ENCODE measurements around the gene USH1C.

DNA sequence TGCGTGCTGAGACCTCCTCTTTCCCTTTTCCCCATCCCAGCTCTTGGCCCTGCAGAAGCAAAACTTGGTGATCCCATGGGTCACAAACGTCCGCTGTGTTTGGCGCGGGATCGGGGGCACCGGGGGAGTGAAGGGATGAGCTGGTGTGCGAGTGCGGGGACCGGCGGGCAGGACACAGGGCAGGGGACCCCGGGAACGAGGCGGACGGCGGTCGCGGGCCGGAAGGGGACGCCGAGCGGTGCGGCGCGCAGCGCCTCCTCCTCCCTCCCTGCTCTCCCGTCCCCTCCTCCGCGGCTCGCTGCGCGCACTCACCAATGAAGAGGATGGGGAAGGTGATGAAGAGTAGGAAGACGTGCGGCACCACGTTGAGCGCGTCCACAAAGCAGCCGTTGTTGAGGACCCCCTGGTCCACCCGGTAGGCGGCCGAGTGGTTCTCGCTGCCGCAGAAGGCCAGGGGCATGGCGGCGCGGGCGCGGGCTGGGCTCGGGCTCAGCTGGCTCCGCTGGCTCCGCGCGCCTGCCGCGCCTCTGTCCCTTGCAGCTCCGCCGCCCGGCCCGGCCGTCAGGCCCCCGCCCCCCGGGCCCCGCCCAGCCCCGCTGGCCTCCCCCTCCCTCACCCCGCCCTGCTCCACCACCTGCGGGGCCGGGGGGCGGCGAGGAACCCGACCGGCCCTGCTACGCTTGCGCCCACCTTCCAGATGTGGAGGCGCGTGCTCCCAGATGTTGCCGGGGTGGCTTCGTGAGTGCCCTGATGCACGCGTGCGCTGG, 67.7 kb downstream of the USH1C start, which contains the start of gene ABCC8:
- TF ChIP-seq NR2F6 (CRISPR knock-in tag; IDR thresholded peaks at IDR 0.05) = no peak
- TF ChIP-seq NR4A1 (CRISPR knock-in tag; IDR thresholded peaks at IDR 0.05) = no peak
- no peak for TF ChIP-seq NR4A1 (tag; IDR thresholded peaks at IDR 0.05)
- TF ChIP-seq, protein P1, sequence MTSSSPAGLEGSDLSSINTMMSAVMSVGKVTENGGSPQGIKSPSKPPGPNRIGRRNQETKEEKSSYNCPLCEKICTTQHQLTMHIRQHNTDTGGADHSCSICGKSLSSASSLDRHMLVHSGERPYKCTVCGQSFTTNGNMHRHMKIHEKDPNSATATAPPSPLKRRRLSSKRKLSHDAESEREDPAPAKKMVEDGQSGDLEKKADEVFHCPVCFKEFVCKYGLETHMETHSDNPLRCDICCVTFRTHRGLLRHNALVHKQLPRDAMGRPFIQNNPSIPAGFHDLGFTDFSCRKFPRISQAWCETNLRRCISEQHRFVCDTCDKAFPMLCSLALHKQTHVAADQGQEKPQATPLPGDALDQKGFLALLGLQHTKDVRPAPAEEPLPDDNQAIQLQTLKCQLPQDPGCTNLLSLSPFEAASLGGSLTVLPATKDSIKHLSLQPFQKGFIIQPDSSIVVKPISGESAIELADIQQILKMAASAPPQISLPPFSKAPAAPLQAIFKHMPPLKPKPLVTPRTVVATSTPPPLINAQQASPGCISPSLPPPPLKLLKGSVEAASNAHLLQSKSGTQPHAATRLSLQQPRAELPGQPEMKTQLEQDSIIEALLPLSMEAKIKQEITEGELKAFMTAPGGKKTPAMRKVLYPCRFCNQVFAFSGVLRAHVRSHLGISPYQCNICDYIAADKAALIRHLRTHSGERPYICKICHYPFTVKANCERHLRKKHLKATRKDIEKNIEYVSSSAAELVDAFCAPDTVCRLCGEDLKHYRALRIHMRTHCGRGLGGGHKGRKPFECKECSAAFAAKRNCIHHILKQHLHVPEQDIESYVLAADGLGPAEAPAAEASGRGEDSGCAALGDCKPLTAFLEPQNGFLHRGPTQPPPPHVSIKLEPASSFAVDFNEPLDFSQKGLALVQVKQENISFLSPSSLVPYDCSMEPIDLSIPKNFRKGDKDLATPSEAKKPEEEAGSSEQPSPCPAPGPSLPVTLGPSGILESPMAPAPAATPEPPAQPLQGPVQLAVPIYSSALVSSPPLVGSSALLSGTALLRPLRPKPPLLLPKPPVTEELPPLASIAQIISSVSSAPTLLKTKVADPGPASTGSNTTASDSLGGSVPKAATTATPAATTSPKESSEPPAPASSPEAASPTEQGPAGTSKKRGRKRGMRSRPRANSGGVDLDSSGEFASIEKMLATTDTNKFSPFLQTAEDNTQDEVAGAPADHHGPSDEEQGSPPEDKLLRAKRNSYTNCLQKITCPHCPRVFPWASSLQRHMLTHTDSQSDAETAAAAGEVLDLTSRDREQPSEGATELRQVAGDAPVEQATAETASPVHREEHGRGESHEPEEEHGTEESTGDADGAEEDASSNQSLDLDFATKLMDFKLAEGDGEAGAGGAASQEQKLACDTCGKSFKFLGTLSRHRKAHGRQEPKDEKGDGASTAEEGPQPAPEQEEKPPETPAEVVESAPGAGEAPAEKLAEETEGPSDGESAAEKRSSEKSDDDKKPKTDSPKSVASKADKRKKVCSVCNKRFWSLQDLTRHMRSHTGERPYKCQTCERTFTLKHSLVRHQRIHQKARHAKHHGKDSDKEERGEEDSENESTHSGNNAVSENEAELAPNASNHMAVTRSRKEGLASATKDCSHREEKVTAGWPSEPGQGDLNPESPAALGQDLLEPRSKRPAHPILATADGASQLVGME (CRISPR knock-in tag; IDR thresholded peaks at IDR 0.05) = no peak
- TF ChIP-seq TAF15 (IDR thresholded peaks at IDR 0.05; ENCODE audit: low read depth, low read length) = no peak
- no peak for TF ChIP-seq COPS2 (conservative IDR thresholded peaks at IDR 0.05)
- TF ChIP-seq, protein P2, sequence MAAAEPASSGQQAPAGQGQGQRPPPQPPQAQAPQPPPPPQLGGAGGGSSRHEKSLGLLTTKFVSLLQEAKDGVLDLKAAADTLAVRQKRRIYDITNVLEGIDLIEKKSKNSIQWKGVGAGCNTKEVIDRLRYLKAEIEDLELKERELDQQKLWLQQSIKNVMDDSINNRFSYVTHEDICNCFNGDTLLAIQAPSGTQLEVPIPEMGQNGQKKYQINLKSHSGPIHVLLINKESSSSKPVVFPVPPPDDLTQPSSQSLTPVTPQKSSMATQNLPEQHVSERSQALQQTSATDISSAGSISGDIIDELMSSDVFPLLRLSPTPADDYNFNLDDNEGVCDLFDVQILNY (CRISPR knock-in tag; IDR thresholded peaks at IDR 0.05) = no peak
- no peak for TF ChIP-seq NKRF (IDR thresholded peaks at IDR 0.05; ENCODE audit: borderline replicate concordance)
- TF ChIP-seq, protein P3, sequence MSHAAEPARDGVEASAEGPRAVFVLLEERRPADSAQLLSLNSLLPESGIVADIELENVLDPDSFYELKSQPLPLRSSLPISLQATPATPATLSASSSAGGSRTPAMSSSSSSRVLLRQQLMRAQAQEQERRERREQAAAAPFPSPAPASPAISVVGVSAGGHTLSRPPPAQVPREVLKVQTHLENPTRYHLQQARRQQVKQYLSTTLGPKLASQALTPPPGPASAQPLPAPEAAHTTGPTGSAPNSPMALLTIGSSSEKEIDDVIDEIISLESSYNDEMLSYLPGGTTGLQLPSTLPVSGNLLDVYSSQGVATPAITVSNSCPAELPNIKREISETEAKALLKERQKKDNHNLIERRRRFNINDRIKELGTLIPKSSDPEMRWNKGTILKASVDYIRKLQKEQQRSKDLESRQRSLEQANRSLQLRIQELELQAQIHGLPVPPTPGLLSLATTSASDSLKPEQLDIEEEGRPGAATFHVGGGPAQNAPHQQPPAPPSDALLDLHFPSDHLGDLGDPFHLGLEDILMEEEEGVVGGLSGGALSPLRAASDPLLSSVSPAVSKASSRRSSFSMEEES (CRISPR knock-in tag; IDR thresholded peaks at IDR 0.05) = no peak
- no peak for TF ChIP-seq PTTG1 (tag; IDR thresholded peaks at IDR 0.05; ENCODE audit: low read depth)
